CD14-positive monocyte (primary cell): Measurements from ENCODE around the gene OR1S1. TPM values are rescaled to one million over a fixed set of nuclear protein-coding genes. Genes with fewer than 3 reads are reported as not detected.

Source experiments
- DNase-seq, 3 donors: peaks; one replicate each; pipeline ENCODE4 v3.0.0-alpha.2; 2011 to 2022
- H2AFZ ChIP-seq: 2 replicates; pipeline ENCODE4 v1.6.0; 2012; ENCODE audit warnings: mild to moderate bottlenecking, low read depth, low read length, inconsistent platforms; ENCODE audit not compliant: insufficient read depth, poor library complexity, severe bottlenecking
- H3K27ac ChIP-seq, 2 donors: 1 replicate in 1 of 2; 2 replicates in 1 of 2; pipeline ENCODE4 v1.5.1; 2012 to 2013; ENCODE audit warnings: low read length in 2 of 2, control low read depth in 1 of 2, inconsistent platforms in 1 of 2, low read depth in 1 of 2, mild to moderate bottlenecking in 1 of 2
- H3K27me3 ChIP-seq, 2 donors: one replicate each; pipeline versions ENCODE4 v1.6.0 to v1.6.1; 2011 to 2013; ENCODE audit warnings: low read length in 2 of 2; ENCODE audit not compliant: control insufficient read depth in 2 of 2, insufficient read depth in 2 of 2
- H3K36me3 ChIP-seq, 2 donors: replicated peaks in 1 of 2; 1 replicate in 1 of 2; 2 replicates in 1 of 2; pipeline versions ENCODE4 v1.5.1 to v1.6.1; 2012 to 2013; ENCODE audit warnings: low read length in 2 of 2, control low read depth in 1 of 2, inconsistent platforms in 1 of 2, mild to moderate bottlenecking in 1 of 2; ENCODE audit not compliant: insufficient read depth in 2 of 2, control insufficient read depth in 1 of 2
- H3K4me1 ChIP-seq, 2 donors: 1 replicate in 1 of 2; 2 replicates in 1 of 2; pipeline versions ENCODE4 v1.5.1 to v1.6.1; 2012 to 2013; ENCODE audit warnings: low read length in 2 of 2, control low read depth in 1 of 2, inconsistent platforms in 1 of 2, mild to moderate bottlenecking in 1 of 2, moderate library complexity in 1 of 2; ENCODE audit not compliant: insufficient read depth in 2 of 2, control insufficient read depth in 1 of 2
- H3K4me2 ChIP-seq: replicated peaks from 2 replicates; pipeline ENCODE3; 2012; ENCODE audit warnings: low read length, moderate library complexity, mild to moderate bottlenecking; ENCODE audit not compliant: poor library complexity, severe bottlenecking; ENCODE audit errors: extremely low read depth
- H3K4me3 ChIP-seq, 3 experiments: fragments of 200-600 bp in 1 of 3; sonication (generic) in 1 of 3; replicated peaks in 1 of 3; 1 replicate in 2 of 3; 2 replicates in 1 of 3; pipeline ENCODE4 v1.5.1; 2011 to 2013; ENCODE audit warnings: low read length in 3 of 3, mild to moderate bottlenecking in 3 of 3, control low read depth in 2 of 3, low read depth in 2 of 3, inconsistent platforms in 1 of 3, moderate library complexity in 1 of 3
- H3K79me2 ChIP-seq: 2 replicates; pipeline ENCODE4 v1.6.0; 2012; ENCODE audit warnings: mild to moderate bottlenecking, control low read depth, inconsistent platforms, low read length, moderate library complexity; ENCODE audit not compliant: insufficient read depth
- H3K9ac ChIP-seq: 2 replicates; pipeline ENCODE4 v1.6.0; 2017; ENCODE audit warnings: low read length, mild to moderate bottlenecking; ENCODE audit not compliant: insufficient read depth, poor library complexity, severe bottlenecking
- H3K9me3 ChIP-seq, 2 donors: replicated peaks in 1 of 2; 1 replicate in 1 of 2; 2 replicates in 1 of 2; pipeline versions ENCODE4 v1.5.1 to v1.6.1; 2012 to 2013; ENCODE audit warnings: low read length in 2 of 2, control low read depth in 1 of 2; ENCODE audit not compliant: control insufficient read depth in 1 of 2, insufficient read depth in 1 of 2
- H4K20me1 ChIP-seq: 2 replicates; pipeline ENCODE4 v1.6.0; 2012; ENCODE audit warnings: mild to moderate bottlenecking, low read length, control low read depth, moderate library complexity; ENCODE audit not compliant: insufficient read depth
- H3K27ac Mint-ChIP-seq, 7 donors: one replicate each; pipeline ENCODE4 v1.8.0; 2020; ENCODE audit warnings: mild to moderate bottlenecking in 7 of 7, mixed read lengths in 7 of 7, moderate library complexity in 6 of 7, inconsistent platforms in 2 of 7
- H3K27me3 Mint-ChIP-seq, 3 donors: one replicate each; pipeline ENCODE4 v1.8.0; 2021 to 2022; ENCODE audit warnings: low read depth in 3 of 3, mild to moderate bottlenecking in 3 of 3, mixed read lengths in 3 of 3, moderate library complexity in 3 of 3, inconsistent platforms in 1 of 3
- H3K36me3 Mint-ChIP-seq, 2 donors: one replicate each; pipeline ENCODE4 v1.8.0; 2020; ENCODE audit warnings: mixed read lengths in 2 of 2, inconsistent platforms in 1 of 2, mild to moderate bottlenecking in 1 of 2
- H3K4me1 Mint-ChIP-seq: one replicate; pipeline ENCODE4 v1.8.0; 2020; ENCODE audit warnings: mild to moderate bottlenecking, mixed read lengths
- H3K4me3 Mint-ChIP-seq, 2 donors: one replicate each; pipeline ENCODE4 v1.8.0; 2020; ENCODE audit warnings: mild to moderate bottlenecking in 2 of 2, mixed read lengths in 2 of 2, moderate library complexity in 1 of 2
- H3K9me3 Mint-ChIP-seq, 7 donors: one replicate each; pipeline ENCODE4 v1.8.0; 2020 to 2022; ENCODE audit warnings: mixed read lengths in 7 of 7, mild to moderate bottlenecking in 6 of 7, moderate library complexity in 6 of 7, inconsistent platforms in 2 of 7
- CTCF ChIP-seq: fragments of 200-600 bp; IDR thresholded peaks from one replicate; pipeline ENCODE4 v1.8.0; 2022; ENCODE audit warnings: antibody characterized with exemption, mild to moderate bottlenecking
- WGBS: methylation state at CpG from one replicate; pipeline ENCODE4 v1.1.5; 2013; ENCODE audit warnings: missing lambda C conversion rate; ENCODE audit not compliant: insufficient coverage; 5-methylcytosine and 5-hydroxymethylcytosine counted together
- intact Hi-C, 2 donors: fragments of 100-400 bp; cut with micrococcal nuclease; formaldehyde crosslinking; loops; one replicate each; pipeline versions ENCODE4 v1.15.0 to v1.15.1; 2023
- polyA plus RNA-seq, 3 donors: library from polyadenylated mRNA; depleted of rRNA in 1 of 3; unstranded in 2 of 3; stranded (reverse) in 1 of 3; fragments of 300-500 nt in 2 of 3; fragments of >200 nt in 1 of 3; fragmentation: Illumina TruSeq in 2 of 3; gene quantifications; 1 replicate in 2 of 3; 2 replicates in 1 of 3; pipeline ENCODE4 v1.2.3, GENCODE V29; 2012 to 2021

The OR1S1 gene
- polyA plus RNA-seq, 3 donors: not detected

- Histone ChIP-seq H3K4me2 (no peak overlapping the region), H3K27ac (no peak overlapping the region), H2AFZ (no peak overlapping the region), H3K9me3 (no peaks in the 10 kb centered on the region), H3K79me2 (no peaks in the 10 kb centered on the region), H4K20me1 (no peaks in the 10 kb centered on the region), H3K9ac (no peak overlapping the region), H3K36me3 (no peaks in the 10 kb centered on the region), H3K4me1 (no peaks in the 10 kb centered on the region), H3K27me3 (no peaks in the 10 kb centered on the region), H3K4me3 (no peak overlapping the region)
- TF ChIP-seq CTCF: no peak
- H3K36me3 Mint-ChIP-seq: no peaks in the 10 kb centered on the region
- H3K27ac Mint-ChIP-seq: no peak overlapping the region
- no peaks in the 10 kb centered on the region for H3K4me1 Mint-ChIP-seq
- peaks cover 0 to 5% (median 2%) of the 10 kb centered on the region in 7 donors for H3K9me3 Mint-ChIP-seq
- no peaks in the 10 kb centered on the region for H3K27me3 Mint-ChIP-seq
- no peak overlapping the region for H3K4me3 Mint-ChIP-seq
- no peak for DNase-seq
- intact Hi-C loops: no loop called here
Observed at GRCh38 chr11:58216476-58216875, 4.0 kb downstream of the OR1S1 start.

GRCh38 chr11:58222721-58223120, 10.2 kb downstream of the OR1S1 start:
- Histone ChIP-seq H3K4me2 (no peak overlapping the region), H3K27ac (no peak overlapping the region), H3K4me3 (no peak overlapping the region), H3K27me3 (no peaks in the 10 kb centered on the region), H3K9me3 (peaks cover 0 to 2% of the 10 kb centered on the region in 2 donors), H3K79me2 (no peaks in the 10 kb centered on the region), H3K4me1 (no peaks in the 10 kb centered on the region), H2AFZ (no peak overlapping the region), H3K9ac (no peak overlapping the region), H4K20me1 (no peaks in the 10 kb centered on the region), H3K36me3 (no peaks in the 10 kb centered on the region)
- intact Hi-C loops: no loop called here
- Mint-ChIP-seq H3K27me3 (peaks cover 0 to 2% (median 0%) of the 10 kb centered on the region in 3 donors), H3K4me3 (no peak overlapping the region), H3K27ac (no peak overlapping the region), H3K9me3 (peaks cover 0 to 6% (median 0%) of the 10 kb centered on the region in 7 donors), H3K36me3 (no peaks in the 10 kb centered on the region), H3K4me1 (no peaks in the 10 kb centered on the region)
- no peak for TF ChIP-seq CTCF
- no peak for DNase-seq
- WGBS: 81% methylated on average over 2 of the region's 7 CpGs
